ES-I3 (cell line): ENCODE data around the gene GNAI2.
"Not testable (repeated sequence)": the region's sequence is repeated elsewhere in the genome, so short reads cannot be mapped to it uniquely, and the experiment has no call there.

Source experiments
- H3K36me3 ChIP-seq: 2 replicates; pipeline ENCODE4 v1.6.1; 2013; ENCODE audit warnings: mild to moderate bottlenecking, low read length, control low read depth, moderate library complexity; ENCODE audit not compliant: insufficient read depth
- H3K4me1 ChIP-seq: 2 replicates; pipeline ENCODE4 v1.6.1; 2013; ENCODE audit warnings: mild to moderate bottlenecking, control low read depth, low read length; ENCODE audit not compliant: insufficient read depth
- H3K9ac ChIP-seq: 2 replicates; pipeline ENCODE4 v1.6.1; 2013; ENCODE audit warnings: low read depth, mild to moderate bottlenecking, low read length, moderate library complexity
- H3K9me3 ChIP-seq: 2 replicates; pipeline ENCODE4 v1.6.1; 2013; ENCODE audit warnings: mild to moderate bottlenecking, low read length, moderate library complexity; ENCODE audit not compliant: control insufficient read depth, insufficient read depth

Gene GNAI2

DNA sequence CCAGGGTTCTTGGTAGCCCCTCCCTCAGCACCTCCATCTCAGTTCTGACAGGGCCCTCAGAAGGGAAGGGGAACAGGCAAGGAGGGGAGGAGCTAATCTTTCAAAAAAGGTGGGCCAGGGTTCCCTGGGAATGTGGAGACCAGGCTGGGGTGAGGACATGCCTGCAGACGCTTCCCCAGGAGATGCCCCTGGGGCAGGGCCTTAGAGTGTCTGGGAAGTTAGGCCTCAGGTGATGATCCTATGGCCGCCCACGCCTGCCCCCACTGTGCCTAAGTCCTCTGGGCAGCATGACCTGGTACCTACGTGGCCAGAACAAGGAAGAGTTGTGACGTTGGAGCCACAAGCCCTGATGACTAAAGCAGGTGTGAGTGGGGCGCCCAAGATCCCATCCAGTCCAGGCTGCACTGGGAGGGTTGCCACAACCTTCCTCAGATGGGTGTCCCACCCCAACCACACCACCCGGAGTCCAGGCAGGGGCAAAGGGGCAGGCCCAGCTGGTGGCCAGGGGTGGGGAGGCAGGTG is 29.0 kb downstream of the GNAI2 start:
- Histone ChIP-seq H3K36me3 (no peaks in the 10 kb centered on the region), H3K4me1 (peaks cover 66% of the 10 kb centered on the region), H3K9ac (no peak overlapping the region), H3K9me3 (no peaks in the 10 kb centered on the region)

DNA sequence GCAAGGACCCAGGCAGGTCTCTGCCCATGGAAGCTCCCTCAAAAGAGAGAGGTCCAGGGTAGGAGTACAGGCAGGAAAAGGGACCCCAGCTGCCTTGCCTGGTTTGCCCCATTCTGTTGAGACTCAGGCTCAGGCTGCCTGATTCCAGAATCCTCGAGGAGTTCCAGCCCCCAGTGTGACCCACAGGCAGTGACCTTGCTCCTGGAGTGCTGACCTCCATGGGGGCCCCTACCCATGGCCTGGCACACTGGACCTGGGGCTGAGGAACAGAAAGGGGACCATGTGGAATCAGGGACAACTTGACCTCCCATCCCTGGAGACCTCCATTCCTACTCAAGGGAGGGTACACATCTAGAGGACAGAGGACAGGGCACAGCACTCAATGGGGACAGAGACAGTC is 29.6 kb downstream of the GNAI2 start:
- H3K9ac ChIP-seq = no peak overlapping the region
- no peaks in the 10 kb centered on the region for H3K9me3 ChIP-seq
- H3K36me3 ChIP-seq = no peaks in the 10 kb centered on the region
- H3K4me1 ChIP-seq = peaks cover 65% of the 10 kb centered on the region

DNA sequence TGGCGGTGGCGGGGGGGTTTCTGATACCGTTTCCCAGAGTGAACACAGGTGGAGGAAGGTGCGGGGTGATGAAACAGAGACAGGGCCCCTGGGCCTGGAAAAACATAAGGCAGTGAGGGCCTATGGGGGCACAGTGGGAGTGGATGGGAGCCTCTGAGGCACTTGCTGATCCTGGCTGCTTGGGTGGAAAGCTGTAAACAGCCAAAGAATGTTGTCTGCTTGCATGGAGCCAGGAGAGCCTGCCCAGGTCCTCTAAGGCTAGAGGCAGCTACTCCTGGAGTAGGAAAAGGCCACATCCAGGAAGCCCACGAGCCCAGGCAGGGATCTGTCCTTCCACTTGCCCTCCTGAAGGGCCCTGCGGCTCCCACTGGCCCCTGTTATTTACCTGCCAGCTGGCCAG is 30.0 kb downstream of the GNAI2 start:
- no peak overlapping the region for H3K9ac ChIP-seq
- H3K36me3 ChIP-seq = no peaks in the 10 kb centered on the region
- H3K4me1 ChIP-seq = peaks cover 60% of the 10 kb centered on the region
- no peaks in the 10 kb centered on the region for H3K9me3 ChIP-seq

DNA sequence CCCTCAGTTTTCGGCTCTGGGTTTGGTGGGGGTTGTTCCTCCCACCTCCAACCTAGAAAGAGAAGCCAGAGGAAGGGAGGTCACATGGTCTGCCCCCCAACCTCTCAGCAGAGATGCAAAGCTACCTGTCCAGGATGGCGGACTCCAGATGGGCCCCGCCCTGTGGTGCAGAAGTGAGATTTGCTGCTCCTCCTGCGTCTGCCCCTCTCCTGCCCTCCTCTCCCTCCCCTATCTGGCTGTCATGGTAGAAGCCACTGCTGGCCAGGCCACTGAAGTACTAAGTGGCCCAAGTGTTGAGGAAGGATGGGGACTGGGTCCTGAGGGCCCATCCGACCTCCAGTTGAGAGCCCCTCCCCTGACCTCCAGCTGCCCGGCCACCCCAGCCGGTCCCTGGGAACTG is 30.8 kb downstream of the GNAI2 start:
- Histone ChIP-seq H3K9ac (no peak overlapping the region; the same call in 1 of the 2 replicates), H3K4me1 (peaks cover 63% of the 10 kb centered on the region), H3K36me3 (no peaks in the 10 kb centered on the region), H3K9me3 (no peaks in the 10 kb centered on the region)

DNA sequence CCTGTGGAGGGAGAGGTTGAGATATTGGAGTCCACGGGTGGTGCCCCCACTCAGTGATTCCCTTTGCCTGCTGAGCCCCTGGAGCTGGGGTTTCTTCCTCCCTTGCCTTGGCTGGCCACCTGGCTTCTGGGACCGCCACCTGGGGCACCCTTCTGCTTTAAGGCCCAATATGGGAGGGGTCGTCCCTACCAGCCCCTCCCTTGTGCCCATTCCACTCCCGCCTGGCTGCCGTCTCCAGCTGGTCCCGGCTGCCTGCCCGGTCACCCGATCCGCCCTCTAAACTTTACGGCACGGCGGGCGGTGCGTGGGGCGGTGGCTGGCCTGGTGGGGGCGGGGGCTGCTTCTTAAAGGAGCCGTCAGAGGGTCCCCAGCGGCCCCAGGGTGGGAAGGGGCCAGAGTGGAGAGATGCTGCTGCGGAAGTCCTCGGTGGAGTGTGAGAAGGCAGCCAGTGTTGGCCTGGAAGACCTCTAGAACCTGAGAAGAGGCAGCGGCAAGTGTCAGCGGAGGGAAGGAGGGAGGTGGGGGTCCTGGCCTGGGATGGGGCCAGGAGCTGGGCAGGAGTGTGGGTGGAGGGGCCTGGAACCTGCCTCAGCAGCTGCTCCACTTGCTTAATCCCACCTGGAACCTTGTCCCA is 31.4 kb downstream of the GNAI2 start:
- H3K36me3 ChIP-seq = no peaks in the 10 kb centered on the region
- no peaks in the 10 kb centered on the region for H3K9me3 ChIP-seq
- H3K4me1 ChIP-seq = peaks cover 63% of the 10 kb centered on the region
- peak overlapping the region; percentile 9; the same call in 1 of the 2 replicates for H3K9ac ChIP-seq

DNA sequence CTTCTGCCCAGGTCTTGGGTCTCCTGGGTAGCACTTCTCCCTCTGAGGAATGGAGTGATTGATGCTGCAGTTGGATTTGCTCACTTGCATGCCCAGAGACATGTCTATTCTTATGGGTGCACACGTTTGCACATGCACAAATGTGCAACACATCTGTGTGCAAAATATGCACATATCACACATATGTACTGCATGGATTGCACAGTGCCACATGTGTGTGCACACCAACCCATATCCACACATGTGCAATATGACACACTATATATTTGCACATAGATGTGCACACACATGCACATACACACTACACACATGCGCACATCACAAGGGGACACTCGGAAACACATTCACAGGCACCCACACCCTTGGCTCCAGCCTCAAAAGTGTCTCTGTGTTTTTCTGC is 32.3 kb downstream of the GNAI2 start:
- peaks cover 63% of the 10 kb centered on the region for H3K4me1 ChIP-seq
- no peak overlapping the region; the same call in 1 of the 2 replicates for H3K9ac ChIP-seq
- no peaks in the 10 kb centered on the region for H3K36me3 ChIP-seq
- H3K9me3 ChIP-seq = no peaks in the 10 kb centered on the region

DNA sequence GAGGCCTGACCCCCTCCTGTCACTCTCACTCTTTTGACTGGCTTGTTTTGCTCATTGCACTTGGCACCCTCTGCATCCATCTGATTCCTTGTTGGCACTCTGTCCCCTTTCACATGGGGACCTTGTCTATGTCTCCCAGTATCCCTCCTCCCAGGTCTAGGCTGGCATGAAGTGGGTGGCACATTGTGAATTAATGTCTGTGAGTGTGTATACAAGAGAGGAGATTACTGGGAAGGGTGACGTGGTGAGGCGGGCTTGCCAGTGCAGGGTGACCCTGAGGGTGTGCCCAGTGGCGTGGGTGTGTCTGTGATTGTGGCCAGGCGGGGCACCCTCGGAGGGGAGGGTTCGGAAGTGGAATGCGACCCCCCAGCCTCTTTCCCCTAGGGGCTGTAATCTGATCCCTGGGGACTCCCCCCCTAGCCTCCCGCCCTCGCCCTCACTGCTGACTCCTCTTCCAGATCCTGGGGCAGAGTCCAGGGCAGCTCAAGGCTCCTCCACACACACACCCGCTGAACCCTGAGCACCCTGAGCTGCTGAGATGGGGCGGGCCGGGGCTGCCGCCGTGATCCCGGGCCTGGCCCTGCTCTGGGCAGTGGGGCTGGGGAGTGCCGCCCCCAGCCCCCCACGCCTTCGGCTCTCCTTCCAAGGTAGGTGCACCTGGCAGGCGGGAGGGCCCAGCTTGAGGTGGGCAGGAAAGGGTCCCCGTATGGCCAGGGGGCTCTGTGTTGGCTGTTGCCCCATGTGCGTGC is 32.9 kb downstream of the GNAI2 start, which contains the start of gene SEMA3B:
TSS of gene SEMA3B (plus strand) at position 445 of the 749 bp plus-strand sequence. CDS start at position 539, 94 bp downstream.
- Histone ChIP-seq H3K9me3 (no peaks in the 10 kb centered on the region), H3K9ac (peak within 1 kb of the TSS; percentile 43)

DNA sequence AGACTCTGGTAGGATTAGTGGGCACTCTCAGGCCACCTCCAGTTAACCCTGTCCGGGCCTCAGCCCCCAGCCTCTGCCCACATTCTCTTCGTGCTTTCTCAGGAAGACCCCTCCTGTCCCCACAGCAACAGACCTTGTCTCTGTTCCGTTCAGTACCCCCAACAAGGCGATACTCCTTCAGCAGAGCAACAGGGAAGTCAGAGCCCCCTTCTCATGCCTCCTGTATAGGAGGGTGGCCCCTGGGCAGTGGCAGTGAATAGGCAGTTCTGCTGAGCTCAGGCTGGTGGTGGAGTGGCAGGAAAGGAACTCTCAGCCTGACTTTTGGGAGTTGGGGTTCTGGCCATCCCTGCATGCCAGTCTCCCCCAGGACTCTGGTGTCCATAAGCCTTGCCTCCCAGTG is 33.5 kb downstream of the GNAI2 start:
- Histone ChIP-seq H3K9ac (peak overlapping the region; percentile 43), H3K4me1 (peaks cover 55% of the 10 kb centered on the region), H3K36me3 (no peaks in the 10 kb centered on the region), H3K9me3 (no peaks in the 10 kb centered on the region)

More for the DNA sequence above, 32.9 kb downstream of the GNAI2 start, which contains the start of gene SEMA3B:
- Histone ChIP-seq H3K4me1 (peaks cover 58% of the 10 kb centered on the region), H3K36me3 (no peaks in the 10 kb centered on the region)

DNA sequence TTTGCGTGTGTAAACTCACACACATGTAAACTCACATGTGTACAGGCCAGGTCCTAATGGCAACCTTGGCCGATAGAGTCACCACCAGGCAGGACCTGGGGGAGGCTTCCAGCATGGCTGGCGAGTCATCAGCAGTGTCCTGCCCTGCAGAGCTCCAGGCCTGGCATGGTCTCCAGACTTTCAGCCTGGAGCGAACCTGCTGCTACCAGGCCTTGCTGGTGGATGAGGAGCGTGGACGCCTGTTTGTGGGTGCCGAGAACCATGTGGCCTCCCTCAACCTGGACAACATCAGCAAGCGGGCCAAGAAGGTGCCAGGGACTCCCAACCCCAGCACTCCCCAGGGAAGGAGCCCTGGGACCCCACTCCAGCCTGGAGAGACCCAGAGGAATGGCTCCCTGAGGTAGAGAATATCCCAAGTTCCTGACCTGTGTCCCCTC is 34.0 kb downstream of the GNAI2 start:
- Histone ChIP-seq H3K36me3 (no peaks in the 10 kb centered on the region), H3K4me1 (peaks cover 56% of the 10 kb centered on the region), H3K9ac (no peak overlapping the region; the same call in 1 of the 2 replicates), H3K9me3 (no peaks in the 10 kb centered on the region)

DNA sequence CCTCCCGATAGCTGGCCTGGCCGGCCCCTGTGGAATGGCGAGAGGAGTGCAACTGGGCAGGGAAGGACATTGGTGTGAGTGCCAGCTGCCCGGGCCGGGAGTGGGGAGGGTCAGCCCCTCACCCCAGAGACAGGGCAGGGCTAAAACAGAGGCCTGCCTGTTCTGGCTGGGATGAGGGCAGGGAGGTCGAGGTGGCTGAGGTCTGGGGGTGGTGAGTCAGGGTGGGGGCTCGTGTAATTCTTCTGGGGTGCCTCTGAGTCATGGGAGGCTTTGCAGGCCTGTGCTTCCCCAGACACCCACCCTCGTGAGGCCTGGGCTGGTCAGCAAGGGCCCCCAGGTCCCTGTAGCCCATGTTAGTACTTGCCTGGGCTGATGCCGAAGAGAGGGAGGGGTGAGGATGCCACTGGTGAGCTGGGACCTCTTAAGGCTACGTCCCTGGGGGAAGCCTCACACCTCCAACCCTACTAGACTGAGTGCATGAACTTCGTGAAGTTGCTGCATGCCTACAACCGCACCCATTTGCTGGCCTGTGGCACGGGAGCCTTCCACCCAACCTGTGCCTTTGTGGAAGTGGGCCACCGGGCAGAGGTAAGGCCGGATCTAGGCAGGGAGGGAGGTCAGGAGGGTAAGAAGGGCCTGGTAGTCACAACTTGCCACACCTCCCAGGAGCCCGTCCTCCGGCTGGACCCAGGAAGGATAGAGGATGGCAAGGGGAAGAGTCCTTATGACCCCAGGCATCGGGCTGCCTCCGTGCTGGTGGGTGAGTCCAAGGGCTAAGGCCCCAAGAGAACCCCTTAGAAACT is 34.6 kb downstream of the GNAI2 start:
- H3K4me1 ChIP-seq = peaks cover 49% of the 10 kb centered on the region
- no peaks in the 10 kb centered on the region for H3K9me3 ChIP-seq
- no peaks in the 10 kb centered on the region for H3K36me3 ChIP-seq
- H3K9ac ChIP-seq = no peak overlapping the region

DNA sequence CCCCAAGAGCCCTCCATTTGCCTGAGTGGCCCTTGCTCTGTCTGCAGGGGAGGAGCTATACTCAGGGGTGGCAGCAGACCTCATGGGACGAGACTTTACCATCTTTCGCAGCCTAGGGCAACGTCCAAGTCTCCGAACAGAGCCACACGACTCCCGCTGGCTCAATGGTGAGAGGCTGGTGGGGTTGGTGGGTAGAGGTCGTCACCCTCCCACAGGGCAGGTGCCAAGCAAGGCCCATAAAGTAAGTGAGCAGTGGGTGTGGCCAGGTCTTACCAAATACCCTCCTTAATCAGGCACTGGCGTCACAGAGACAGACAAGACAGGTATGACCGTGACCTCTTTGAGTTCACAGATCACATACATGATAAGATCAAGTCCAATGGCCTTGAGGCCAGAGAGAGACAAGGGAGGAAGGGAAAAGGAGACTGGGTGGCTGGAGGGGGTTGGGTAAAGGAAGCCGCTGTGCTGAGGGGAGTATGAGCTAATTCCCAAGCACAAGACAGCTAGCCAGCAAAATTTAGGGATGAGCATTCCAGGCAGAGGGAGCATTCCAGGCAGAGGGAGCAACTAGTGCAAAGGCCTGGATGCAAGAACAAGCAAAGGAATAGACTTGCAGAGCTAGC is 35.4 kb downstream of the GNAI2 start:
- no peaks in the 10 kb centered on the region for H3K9me3 ChIP-seq
- H3K4me1 ChIP-seq = peaks cover 41% of the 10 kb centered on the region
- H3K36me3 ChIP-seq = no peaks in the 10 kb centered on the region
- H3K9ac ChIP-seq = no peak overlapping the region

DNA sequence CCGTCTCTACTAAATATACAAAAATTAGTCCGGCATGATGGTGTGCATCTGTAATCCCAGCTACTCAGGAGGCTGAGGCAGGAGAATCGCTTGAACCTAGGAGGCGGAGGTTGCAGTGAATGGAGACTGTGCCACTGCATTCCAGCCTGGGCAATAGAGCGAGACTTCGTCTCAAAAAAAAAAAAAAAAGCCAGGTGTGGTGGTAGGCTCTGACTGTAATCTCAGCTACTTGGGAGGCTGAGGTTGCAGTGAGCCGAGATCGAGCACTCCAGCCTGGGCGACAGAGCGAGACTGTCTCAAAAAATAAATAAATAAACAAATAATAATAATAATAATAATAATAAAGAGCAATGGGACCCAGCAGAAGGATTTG is 36.5 kb downstream of the GNAI2 start:
- not testable (repeated sequence) for H3K9ac ChIP-seq, H3K9me3 ChIP-seq, H3K36me3 ChIP-seq
- peaks cover 30% of the 10 kb centered on the region for H3K4me1 ChIP-seq

DNA sequence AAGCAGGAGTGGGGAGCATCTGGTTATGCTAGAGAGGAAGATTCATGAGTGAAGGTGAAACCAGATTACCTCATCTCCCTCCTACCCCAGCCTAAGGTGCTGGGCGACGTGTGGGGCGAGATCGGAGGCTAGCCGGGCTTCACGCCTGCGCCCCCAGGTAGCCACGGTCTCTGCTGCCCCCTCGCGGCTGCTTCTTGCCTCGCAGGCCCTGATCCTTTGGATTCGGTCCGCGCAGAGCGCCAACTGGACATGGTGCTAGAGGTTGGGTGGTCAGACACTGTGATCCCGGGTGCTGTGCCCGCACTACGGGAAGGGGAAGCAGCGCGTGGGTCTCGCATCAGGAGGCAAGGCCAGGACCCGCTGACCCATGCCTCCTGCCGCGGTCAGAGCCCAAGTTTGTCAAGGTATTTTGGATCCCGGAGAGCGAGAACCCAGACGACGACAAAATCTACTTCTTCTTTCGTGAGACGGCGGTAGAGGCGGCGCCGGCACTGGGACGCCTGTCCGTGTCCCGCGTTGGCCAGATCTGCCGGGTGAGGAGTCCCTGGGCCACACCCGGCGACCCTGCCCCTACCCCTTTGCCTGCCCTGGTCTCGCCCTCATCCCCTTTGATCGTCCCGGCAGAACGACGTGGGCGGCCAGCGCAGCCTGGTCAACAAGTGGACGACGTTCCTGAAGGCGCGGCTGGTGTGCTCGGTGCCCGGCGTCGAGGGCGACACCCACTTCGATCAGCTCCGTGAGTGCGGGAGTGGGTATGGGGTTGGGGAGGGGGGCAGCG is 37.1 kb downstream of the GNAI2 start:
- peak overlapping the region; percentile 24; the same call in 1 of the 2 replicates for H3K9ac ChIP-seq
- H3K9me3 ChIP-seq = no peaks in the 10 kb centered on the region
- H3K36me3 ChIP-seq = no peaks in the 10 kb centered on the region
- peaks cover 25% of the 10 kb centered on the region for H3K4me1 ChIP-seq
